ENCODE results near the gene PSMA7.

PSMA7 gene

DNA sequence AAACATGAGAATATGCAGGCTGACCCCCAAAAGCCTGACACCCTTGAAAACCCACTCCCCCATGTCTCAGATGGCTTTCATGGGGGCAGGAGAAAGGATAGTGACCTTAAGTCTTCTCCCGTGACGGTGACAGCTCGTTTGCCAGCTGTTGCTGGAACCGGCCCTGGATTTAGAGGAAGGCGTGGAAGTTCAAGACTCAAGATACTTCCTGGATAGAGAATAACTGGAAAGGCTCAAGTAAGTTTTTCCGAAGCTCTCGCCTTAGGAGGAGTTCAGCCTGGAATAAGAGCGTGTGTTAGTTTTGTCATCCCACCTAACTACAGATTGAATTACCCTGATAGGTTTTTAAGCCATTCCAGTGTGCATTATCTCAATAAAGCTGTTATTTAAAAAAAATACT, 28.1 kb upstream of the PSMA7 start:
- no peak for DNase-seq

DNA sequence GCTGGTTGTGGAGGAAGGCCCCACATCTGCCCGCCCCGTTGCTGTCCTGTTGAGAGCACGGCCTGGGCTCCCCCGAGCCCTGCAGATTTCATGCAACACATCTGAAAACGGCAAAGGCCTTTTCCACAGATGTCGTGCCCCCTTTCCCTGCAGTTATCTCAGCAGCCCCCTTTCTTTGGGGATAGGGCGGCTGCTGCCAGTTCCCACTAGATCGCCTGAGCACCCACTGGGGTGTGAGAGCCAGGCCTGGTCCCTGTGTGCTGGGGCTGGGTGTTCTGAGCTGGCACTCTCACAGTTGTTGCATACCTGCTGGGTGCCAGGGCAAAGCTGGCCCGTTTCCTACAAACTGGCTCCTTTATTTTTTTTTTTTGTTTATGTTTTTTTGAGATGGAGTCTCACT, 27.3 kb upstream of the PSMA7 start:
- DNase-seq = no peak

DNA sequence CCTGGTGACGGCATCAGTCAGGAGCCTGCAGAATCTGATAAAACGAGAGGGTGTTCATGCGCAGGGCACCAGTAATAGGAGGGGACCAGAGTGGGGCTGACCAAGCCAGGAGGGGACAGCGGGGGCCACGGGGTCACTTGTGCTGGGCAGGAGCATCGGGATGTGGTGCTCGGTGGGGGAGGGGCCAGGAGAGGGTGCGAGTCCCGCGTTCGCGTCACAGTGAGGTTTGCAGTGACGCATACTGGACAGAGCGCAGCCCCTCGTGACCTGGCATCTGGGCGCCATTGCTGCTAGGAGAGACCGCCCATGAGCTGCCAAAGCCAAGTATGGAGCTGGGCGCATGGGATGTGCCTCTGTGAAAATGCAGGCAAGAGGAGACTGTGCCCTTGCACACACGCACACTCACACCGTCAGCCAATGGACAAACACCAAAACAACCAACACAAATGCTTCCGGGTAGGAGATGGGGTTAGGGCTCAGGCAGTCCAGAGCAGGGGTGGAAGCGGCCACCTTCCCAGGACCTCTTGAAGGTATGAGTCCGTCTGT, 25.8 kb upstream of the PSMA7 start:
- no peak for DNase-seq

DNA sequence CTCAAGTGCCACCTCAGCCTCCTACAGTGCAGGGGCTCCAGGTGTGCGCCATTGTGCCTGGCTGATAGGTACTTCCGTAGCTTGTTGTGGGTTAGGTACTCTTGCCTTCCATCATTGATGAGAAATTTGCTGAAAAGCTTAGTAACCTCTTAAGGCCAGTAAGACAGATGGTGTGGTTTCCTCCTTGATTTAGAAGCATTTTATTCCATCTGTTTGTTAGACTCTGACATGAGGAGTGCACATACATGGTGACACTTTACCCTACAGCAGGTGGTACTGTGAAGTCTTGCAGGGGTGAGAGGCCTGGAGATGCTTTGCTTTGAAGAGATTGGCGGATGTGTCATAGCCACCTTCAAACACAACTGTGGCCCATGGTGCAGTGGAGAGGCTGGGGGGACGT, 24.9 kb upstream of the PSMA7 start:
- no peak for DNase-seq

DNA sequence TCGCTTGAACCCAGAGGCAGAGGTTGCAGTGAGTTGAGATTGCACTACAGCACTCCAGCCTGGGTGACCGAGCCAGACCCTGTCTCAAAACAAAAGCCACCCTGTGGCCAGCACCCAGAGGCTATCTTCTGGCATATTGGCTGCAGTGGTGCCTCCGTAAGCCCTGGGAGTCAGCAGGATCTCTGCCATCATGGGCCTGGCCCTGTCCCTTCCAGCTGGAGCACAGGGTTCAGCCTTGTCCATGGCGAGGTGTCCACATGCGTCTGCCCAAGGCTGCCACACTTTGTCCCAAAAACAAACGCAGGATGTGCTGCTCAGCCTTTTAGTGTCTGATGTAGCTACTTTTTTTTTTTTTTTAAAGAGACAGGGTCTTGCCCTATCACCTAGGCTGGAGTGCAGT, 24.3 kb upstream of the PSMA7 start:
- no peak for DNase-seq

DNA sequence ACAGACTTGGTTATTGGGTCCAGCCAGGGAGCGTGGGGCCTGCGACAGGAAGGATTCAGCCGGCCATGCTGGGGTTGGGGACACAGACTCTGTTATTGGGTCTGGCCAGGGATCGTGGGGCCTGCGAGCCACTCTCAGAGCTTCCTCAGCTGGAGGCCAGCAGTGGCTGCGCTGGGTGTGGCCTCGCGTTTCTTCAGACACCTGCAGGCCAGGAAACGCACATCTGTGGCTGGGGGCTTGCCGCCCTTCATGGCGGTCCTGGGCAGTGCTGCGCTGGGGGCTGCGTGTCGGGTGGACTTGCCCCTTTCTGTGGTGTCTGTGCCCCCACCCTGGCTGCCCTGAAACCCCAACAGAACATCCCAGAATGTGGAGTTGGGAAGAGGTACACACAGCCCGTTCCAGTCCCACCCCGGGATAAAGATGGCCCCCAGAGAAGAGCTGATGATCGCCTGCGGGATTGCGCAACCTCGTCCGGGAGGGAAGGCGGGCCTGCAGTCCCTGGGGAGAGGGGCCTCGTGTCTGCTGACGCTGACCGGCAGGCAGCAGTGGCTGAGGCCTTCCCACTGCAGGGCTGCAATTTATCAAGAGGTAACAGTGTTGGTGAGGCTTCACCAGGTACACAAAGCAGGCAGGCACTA, 22.7 kb upstream of the PSMA7 start:
- no peak for DNase-seq

DNA sequence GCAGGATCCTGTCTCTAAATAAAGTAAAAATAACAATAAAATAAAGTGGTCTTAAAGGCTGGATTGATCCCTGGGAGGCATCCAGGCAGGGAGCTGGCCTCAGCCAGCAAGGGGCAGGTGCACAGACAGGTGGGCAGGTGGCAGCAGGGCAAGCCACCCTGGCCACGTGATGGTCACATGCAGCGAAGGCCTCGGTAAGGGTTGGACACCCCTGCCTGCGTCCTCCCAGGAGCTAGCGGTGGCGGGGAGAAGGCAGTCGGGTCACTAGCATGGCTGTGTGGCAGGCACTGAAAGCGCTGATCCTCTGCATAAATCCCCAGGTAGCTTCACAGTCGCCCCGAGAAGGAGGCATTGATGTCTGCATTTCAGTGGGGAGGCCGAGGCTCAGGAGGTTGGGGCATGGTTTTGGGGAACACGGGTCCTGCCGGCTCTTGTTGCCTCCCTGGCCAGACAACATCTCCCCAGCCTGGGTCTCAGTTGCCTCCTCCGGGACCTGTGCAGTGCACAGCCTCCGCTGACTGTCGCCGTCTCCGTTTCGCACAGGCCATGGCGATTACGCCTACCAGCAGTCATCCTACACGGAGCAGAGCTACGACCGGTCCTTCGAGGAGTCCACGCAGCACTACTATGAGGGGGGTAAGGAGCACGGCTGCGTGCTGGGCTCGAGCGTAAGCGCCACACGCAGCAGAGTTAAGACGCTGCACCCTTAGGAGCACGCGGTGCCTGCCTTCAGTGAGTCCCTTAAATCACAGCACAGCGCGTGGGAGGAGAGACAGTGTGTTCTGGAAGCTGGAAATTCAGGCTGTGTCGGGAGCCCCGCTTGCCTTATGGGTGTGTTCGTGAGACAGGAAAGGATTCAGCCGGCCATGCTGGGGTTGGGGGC, 21.9 kb upstream of the PSMA7 start:
- DNase-seq = no peak

DNA sequence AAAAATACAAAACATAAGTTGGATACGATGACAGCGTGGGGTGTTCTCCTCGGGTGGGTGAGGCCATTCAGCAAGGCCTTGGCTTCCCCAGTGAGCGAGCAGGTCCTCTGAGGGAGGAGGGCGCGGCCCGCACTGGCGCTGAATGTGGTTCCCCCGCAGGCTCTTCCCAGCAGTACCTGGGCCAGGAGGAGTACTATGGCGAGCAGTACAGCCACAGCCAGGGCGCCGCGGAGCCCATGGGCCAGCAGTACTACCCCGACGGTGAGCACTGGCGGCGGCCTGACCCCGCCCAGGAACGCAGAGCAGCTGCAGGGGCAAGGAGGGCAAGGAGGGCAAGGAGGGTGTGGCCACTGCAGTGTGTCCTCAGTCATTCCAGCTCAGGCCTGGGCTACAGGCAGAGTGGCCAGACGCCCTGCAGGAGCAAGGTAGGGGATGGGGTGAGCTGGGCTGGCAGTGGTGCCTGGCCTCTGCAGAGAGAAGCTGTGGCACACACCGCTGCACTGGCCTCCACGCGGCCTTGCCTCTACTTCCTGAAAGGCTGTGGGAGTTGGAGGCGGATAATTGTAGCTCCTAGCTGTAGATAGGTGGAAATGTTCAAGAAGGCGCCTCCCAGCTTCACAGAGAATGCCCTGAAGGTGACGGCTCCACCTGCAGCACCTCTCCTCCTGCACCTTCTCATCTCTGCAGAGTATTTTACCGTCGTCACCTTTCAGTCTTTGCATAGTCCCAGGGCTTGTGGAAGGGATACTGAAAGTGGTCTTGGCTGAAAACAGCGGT, 21.0 kb upstream of the PSMA7 start:
- DNase-seq = no peak

DNA sequence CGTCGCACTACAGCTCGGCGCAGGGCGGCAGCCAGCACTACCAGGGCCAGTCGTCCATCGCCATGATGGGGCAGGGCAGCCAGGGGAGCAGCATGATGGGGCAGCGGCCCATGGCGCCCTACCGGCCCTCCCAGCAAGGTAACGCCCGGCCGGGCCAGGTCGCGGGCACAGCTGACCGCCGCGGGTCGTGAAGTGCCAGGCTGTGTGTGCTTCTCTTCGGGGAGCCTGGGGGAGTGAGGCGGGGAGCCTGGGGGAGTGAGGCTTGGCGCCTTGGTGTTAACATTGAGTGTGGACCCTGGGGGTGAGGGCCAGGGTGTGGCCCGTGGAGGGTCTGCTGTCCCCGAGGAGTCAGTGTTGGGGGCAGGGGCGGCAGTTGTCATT, 20.3 kb upstream of the PSMA7 start:
- DNase-seq = no peak

DNA sequence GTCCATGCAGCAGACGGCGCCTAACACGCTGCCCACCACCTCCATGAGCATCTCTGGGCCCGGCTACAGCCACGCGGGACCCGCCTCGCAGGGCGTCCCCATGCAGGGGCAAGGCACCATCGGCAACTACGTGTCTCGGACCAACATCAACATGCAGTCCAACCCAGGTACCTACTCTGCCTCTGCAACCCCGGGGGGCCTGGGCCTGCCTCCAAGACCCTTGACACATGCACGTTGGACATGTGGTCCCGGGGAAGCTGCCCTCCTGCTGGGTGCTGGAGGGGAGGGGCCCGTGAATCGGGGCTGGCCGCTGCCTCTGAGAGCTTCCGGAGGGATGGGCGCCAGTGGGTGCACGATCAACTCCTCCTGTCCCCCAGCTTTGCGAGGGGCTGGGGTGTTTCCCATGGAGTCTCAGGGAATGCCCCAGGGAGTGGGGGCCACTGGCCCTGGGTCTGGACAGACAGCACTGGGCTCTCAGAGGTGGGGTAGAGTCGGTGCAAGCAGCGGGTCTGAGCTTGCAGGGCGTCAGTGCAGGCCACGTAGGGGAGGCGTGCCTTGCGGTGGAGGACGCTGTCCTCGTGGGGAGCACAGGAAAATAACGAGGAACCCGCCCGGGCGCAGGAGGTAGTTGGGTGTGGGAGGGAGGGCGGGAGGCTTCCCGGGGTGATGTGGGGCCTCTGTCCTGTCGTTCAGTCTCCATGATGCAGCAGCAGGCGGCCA, 19.7 kb upstream of the PSMA7 start:
- DNase-seq = no peak

DNA sequence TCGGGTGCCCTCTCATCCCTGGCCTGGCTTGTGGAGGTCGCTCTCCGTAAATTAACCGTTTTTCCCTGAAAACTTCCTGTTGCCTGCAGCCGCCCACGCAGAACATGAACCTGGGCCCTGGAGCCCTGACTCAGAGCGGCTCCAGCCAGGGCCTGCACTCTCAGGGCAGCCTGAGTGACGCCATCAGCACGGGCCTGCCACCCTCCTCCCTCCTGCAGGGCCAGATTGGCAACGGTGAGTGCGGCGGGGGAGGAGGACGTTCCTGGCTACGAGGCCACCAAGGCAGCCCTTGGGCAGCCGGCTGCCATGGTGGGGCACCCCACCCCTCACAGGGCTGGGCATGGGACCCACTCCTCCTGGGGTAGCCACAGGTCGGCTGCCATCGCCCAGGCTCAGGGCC, 18.2 kb upstream of the PSMA7 start:
- no peak for DNase-seq

DNA sequence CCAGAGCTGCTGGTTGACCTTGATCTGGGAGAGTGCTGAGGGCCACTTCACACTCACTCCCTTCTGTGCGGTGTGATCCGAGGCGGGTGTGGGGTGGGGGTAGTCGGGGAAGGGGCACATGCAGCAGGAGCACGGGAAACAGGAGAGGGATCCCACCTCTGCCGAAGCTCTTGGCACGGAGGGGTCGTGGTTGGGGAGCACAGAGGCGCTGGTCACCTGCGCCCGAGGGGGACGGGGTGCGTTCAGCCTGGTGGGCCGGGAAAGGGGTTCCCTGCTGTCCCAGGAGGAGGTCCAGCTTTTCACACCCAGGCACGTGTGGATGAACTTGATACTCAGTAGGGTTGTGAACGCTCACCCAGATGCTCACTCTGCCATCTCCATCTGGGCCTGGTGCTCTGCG, 17.7 kb upstream of the PSMA7 start:
- DNase-seq = no peak

DNA sequence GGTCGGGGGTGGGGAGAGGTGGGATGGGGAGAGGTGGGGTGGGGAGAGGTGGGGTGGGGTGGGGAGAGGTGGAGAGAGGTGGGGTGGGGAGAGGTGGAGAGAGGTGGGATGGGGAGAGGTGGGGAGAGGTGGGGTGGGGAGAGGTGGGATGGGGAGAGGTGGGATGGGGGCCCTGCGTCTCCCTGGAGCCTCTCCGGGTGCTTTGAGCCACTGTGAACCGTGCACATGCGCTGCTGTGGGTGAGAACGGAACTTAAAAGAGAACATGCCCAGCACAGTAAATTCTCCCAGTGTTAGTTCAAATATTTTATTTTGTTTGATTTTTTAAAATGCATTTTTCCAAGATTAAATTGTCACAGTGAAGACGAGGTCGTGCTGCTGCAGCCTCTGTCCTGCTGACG, 17.1 kb upstream of the PSMA7 start:
- DNase-seq = no peak

DNA sequence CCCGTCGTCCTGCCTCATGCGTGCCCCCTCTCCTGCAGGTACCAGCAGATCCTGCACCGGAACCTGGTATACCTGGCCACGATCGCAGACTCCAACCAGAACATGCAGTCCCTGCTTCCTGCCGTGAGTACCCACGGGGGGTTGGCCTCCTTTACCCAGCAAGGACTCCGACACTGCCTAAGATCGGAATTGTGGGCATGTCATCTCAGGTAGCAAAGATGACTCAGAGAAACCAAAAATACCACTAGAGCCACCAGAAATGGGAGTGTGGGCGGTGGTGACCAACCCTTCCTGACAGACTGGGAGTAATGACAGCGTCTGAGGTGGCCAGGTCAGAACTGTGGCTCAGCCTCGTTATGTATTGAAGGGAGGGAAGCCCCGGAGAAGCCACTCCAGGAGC, 16.6 kb upstream of the PSMA7 start:
- peak; percentile 79 for DNase-seq

DNA sequence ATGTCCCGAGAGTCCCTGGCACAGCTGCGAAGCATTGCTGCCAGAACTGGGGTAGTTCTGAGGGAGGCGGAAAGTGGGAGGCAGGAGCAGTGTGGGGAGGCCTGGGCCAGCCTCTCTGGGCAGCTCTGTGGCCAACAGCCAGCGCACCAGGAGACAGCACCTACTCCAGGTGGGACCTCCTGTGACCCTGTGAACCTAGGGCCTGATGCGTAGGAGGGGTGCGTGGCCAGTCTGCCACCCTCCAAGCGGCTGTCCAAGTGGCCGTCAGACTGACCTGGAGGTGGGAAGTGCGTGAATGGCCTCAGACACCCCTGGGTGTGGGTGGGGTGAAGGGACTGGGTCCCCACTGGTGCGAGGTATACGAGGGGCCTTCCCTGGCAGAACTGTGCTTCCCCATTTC, 15.9 kb upstream of the PSMA7 start:
- no peak for DNase-seq

DNA sequence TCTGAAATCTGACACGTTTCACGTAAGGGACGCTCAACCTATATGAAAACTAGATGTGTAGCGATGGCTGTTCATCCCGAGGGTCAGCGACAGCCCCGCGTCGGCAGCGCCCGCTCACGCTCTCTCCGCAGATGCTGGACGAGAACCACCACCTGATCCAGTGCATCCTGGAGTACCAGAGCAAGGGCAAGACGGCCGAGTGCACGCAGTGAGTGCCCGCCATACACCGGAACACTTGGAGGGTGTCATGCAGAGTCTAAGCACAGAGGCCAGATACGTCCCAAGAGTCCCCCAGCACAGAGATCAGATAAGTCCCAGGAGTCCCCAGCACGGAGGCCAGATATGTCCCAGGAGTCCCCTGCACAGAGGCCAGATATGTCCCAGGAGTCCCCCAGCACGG, 15.3 kb upstream of the PSMA7 start:
- DNase-seq = no peak

DNA sequence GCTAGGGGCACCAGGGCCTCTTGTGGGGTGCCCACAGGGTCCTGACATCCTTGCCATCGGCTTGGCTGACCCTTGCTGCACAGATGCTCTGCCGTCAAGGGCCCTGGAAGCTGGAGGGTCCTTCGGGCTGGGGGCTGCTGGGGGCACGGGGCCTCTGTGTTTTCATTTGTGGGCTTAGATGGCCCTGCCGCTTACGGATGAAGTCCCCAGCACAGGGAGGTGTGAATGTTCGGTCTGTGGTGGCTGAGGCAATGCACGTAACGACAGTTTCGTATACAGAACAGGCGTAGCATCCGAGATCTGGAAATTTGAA, 14.8 kb upstream of the PSMA7 start:
- no peak for DNase-seq

DNA sequence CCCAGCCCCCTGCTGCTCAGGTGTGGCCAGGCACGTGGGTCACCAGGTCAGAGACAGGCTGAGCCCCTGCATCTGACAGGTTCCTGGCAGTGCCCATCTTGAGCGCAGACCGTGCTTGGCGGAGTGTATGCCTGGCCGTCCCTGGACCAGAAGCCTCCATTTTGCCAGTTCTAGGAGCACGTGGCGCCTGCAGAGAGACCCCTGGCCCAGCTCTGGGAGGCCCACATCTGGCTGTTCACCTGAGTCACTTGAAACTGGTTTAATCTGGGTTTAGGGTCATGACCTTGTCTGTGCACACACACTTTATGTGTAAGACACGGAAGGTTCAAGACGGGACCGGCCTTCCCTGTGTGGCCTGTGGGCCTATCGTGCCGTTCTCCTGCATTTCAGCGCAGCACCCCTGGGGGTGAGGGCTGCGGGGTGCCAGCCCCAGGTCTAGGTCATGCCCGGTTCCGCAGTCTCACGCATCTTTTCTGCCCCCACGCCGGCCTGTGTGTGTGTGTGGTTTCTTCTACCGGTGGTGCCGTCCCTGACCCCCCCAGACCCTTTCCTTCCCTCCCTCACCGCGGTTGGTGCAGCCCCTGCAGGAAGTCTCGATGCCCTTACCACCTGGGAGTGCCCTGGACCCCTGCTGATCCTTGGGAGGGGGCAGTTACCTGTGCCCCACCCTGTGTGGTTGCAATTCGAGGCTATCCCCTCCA, 14.3 kb upstream of the PSMA7 start:
- no peak for DNase-seq

DNA sequence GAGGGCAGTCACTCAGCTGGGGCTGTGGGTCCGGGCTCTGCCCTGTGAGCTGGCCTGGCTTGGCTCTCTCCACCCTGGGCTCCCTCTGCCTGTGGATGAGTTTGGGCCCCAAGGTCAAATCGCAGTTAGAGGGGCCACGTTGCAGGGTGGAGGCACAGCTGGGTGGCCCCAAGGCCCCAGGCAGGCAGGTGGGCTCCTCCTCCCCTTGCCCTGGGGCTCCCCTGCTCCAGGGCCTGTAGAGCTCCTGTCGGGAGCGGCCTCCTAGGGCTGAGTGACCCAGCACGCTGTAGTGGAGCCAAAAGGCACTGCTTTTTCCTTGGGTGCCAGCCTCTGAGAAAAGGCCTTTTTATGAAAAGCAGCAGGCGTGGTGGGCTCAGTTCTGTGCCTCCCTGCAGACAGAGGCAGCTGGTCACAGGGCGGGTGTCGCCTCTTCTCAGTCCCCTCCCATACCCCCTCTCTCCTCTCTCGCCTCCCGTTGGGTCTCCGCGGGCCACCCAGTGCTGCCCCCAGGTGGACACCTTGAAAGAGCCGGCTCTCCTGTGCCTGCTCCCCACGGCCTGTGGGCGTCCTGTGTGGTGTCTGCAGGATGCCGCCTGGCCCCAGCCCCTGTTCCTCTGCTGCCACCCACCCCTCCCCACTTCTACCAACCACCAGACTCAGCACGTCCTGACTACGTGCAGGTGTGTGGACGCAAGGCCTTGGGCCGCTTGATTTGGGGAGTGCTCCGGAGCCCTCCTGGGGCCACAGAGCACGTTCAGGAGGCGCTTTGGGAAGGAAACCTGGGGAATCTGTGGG, 13.6 kb upstream of the PSMA7 start:
- DNase-seq = peak; percentile 78

DNA sequence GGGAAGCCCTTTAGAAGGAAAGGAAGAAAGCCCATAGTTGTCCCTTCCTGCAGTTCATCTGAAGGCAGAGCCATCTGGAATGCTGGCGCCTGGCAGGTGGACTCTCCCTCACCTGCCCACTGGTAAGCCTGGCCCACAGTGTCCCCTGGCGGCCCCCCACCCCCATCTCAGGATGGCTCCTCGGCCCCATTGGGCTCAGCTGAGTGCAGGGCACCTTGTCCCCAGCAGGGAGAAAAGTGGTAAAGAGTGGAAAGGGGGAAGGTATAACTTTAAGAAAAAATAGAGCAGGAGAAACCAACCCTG, 13.0 kb upstream of the PSMA7 start:
- DNase-seq = no peak

DNA sequence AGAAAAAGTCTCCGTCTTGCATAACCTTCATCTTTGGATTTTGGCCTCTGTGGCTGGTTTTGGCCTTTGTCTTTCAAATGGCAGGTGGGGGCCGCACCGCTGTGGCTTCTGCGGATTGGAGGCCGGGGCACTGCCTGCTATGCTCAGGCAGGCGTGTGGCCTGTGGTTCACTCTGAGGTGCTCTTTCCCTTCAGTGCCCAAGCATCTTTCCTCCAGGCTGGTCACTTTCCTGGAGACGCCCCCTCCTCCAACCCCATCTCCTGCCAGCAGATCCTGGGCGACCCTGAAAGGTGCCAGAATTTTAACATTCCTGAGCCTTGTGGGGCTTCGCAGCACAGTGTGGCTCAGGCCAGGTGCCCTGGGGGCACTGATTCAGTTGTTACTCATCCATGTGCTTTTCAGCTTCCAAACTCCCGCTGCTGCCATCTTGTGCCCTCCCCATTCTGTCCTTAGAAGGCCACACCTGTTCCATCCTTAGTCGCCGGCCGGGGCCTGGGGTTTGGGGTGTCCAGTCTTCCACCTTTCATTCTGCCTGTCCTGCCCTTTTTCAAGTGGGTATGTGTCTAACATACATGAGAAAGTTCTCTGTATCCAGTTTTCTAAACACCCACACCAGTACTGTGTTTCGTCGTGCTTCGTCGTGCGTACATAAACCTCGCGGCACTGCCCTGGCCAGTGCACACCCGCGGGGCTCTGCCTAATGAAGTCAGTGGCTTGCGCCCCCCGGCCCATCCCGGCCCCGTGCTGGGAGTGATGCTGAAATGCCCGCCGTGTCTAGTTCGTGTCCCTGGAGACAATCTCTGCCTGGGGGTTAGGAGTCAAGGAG, 12.4 kb upstream of the PSMA7 start:
- no peak for DNase-seq

Measured in activated naive CD4-positive, alpha-beta T cell treated with Interleukin-2 at 50 U/mL for 16 hours (primary cell).